Measurements from ENCODE around the gene ARID4A.

GRCh38 chr14:58398895-58399294, 100.5 kb downstream of the ARID4A start:
- TF ChIP-seq BHLHE40 (IDR thresholded peaks at IDR 0.05; ENCODE audit: low read depth, low read length) (no peak), RAD21 (conservative IDR thresholded peaks at IDR 0.05 in 1 of 2, IDR thresholded peaks at IDR 0.05 in 1 of 2) (no peak), CTCF (IDR thresholded peaks at IDR 0.05) (no peak), CEBPB (IDR thresholded peaks at IDR 0.05) (peak; percentile 46 to 55; a peak in 2 of 4 replicates), ELK1 (IDR thresholded peaks at IDR 0.05; ENCODE audit: low read depth, low read length) (no peak), KDM1A (IDR thresholded peaks at IDR 0.05; ENCODE audit: low read depth) (no peak), POLR2A (IDR thresholded peaks at IDR 0.05; ENCODE audit: low read length) (no peak)
